K562 (cell line): ENCODE data around the gene GPRIN1. TPM values are rescaled to one million over a fixed set of nuclear protein-coding genes. Genes with fewer than 3 reads are reported as not detected.

Source experiments
- ATAC-seq: fragments of 200-7000 bp; cut with Tn5 transposase; 3 replicates; pipeline ENCODE4 v1.9.1; 2020; ENCODE audit warnings: moderate library complexity
- BruUV-seq: library from RNA; stranded (reverse); fragments of 400-500 nt; replicated peaks from 2 replicates; lab custom pipeline; 2021; lab: Mats Ljungman, UMichigan
- CTCF ChIA-PET: fragments of 300-600 bp; formaldehyde crosslinking; extraction: SDS; loops from one replicate; lab custom pipeline; 2021; ENCODE audit warnings: low intra/inter-chr PET ratio; lab: Yijun Ruan, JAX
- POLR2A ChIA-PET: fragments of 300-600, 350-650 bp; sonication (Branson Sonifier 250); formaldehyde crosslinking; extraction: SDS; loops from one replicate; lab custom pipeline; 2021; ENCODE audit warnings: antibody characterized with exemption, inconsistent platforms; lab: Yijun Ruan, JAX
- DNase-seq, 4 experiments: peaks; one replicate each; pipeline versions ENCODE4 v3.0.0 to v3.0.0-alpha.2; 2011 to 2018; ENCODE audit warnings: low spot score in 3 of 4, mixed read lengths in 3 of 4; ENCODE audit errors: extremely low read depth in 1 of 4
- FAIRE-seq: peaks from 2 replicates; lab custom pipeline; 2011; peaks lifted over from hg19 to GRCh38; lab: Jason Lieb, UNC
- H2AFZ ChIP-seq: 2 replicates; pipeline ENCODE4 v1.6.0; 2011; ENCODE audit warnings: low read depth, low read length, control low read depth, inconsistent platforms
- H3K27ac ChIP-seq: fragments of 200-600 bp; 3 replicates; pipeline ENCODE4 v1.8.0; 2011; ENCODE audit warnings: low read depth, mild to moderate bottlenecking, control low read depth, inconsistent platforms, low read length, moderate library complexity, mixed read lengths; ENCODE audit errors: extremely low read depth
- H3K27me3 ChIP-seq, 2 experiments: fragments of 300-600 bp in 1 of 2; 2 replicates in 1 of 2; 3 replicates in 1 of 2; pipeline versions ENCODE4 v1.6.0 to v1.8.0; 2011; ENCODE audit warnings: inconsistent platforms in 2 of 2, low read length in 2 of 2, mild to moderate bottlenecking in 1 of 2, mixed read lengths in 1 of 2, moderate library complexity in 1 of 2; ENCODE audit not compliant: control insufficient read depth in 2 of 2, insufficient read depth in 2 of 2
- H3K36me3 ChIP-seq: fragments of 300-600 bp; 3 replicates; pipeline ENCODE4 v1.8.0; 2011; ENCODE audit warnings: mild to moderate bottlenecking, low read length, inconsistent platforms; ENCODE audit not compliant: control insufficient read depth, insufficient read depth
- H3K4me1 ChIP-seq, 2 experiments: fragments of 200-600 bp in 1 of 2; replicated peaks in 1 of 2; 2 replicates in 1 of 2; 3 replicates in 1 of 2; pipeline versions ENCODE4 v1.5.1 to v1.8.0; 2011; ENCODE audit warnings: inconsistent platforms in 2 of 2, low read length in 2 of 2, mild to moderate bottlenecking in 1 of 2, mixed read lengths in 1 of 2, moderate library complexity in 1 of 2; ENCODE audit not compliant: control insufficient read depth in 2 of 2, insufficient read depth in 2 of 2
- H3K4me2 ChIP-seq: 2 replicates; pipeline ENCODE4 v1.6.1; 2011; ENCODE audit warnings: low read length, control low read depth, inconsistent platforms, mixed read lengths; ENCODE audit not compliant: insufficient read depth
- H3K4me3 ChIP-seq: fragments of 200-600 bp; sonication (generic), shearing (Covaris generic); 2 replicates; pipeline ENCODE4 v1.5.1; 2016; ENCODE audit warnings: control low read depth, inconsistent platforms
- H3K79me2 ChIP-seq: fragments of 200-600 bp; 3 replicates; pipeline ENCODE4 v1.8.0; 2011; ENCODE audit warnings: low read length, inconsistent platforms; ENCODE audit not compliant: control insufficient read depth, insufficient read depth
- H3K9ac ChIP-seq, 2 experiments: 2 replicates each; pipeline versions ENCODE4 v1.6.0 to v1.6.1; 2011; ENCODE audit warnings: low read depth in 2 of 2, low read length in 2 of 2, control low read depth in 1 of 2, inconsistent platforms in 1 of 2, mild to moderate bottlenecking in 1 of 2, mixed read lengths in 1 of 2; ENCODE audit not compliant: insufficient read depth in 1 of 2
- H3K9me1 ChIP-seq: one replicate; pipeline ENCODE4 v1.6.0; 2011; ENCODE audit warnings: inconsistent platforms, mild to moderate bottlenecking, low read length, moderate library complexity; ENCODE audit not compliant: control insufficient read depth, insufficient read depth
- H3K9me3 ChIP-seq: replicated peaks from 2 replicates; pipeline ENCODE4 v1.5.1; 2011; ENCODE audit warnings: low read depth, low read length, inconsistent platforms; ENCODE audit not compliant: control insufficient read depth, insufficient read depth
- H4K20me1 ChIP-seq: replicated peaks from 2 replicates; pipeline ENCODE4 v1.6.1; 2011; ENCODE audit warnings: low read length, inconsistent platforms, mixed read lengths; ENCODE audit not compliant: control insufficient read depth, insufficient read depth
- CBFA2T2 ChIP-seq: fragments of 450-650 bp; conservative IDR thresholded peaks from 2 replicates; pipeline ENCODE4 v1.6.1; 2017; ENCODE audit warnings: mild to moderate bottlenecking
- CBFA2T3 ChIP-seq: fragments of 450-650 bp; IDR thresholded peaks from 2 replicates; pipeline ENCODE4 v1.6.1; 2017
- SMARCA5 ChIP-seq: fragments of 450-650 bp; IDR thresholded peaks from 2 replicates; pipeline ENCODE4 v1.6.1; 2016
- WGBS: fragments of 100-300 bp; shearing (Covaris generic); methylation state at CpG from one replicate; pipeline ENCODE4 v1.1.6; 2016; ENCODE audit warnings: low coverage, mixed read lengths; ENCODE audit not compliant: insufficient coverage; ENCODE audit errors: missing lambda C conversion rate; 5-methylcytosine and 5-hydroxymethylcytosine counted together
- in situ Hi-C: fragments of 300-500 bp; cut with MboI; formaldehyde crosslinking; loops from 4 replicates; pipeline ENCODE4 v1.15.0; 2018; ENCODE audit warnings: inconsistent platforms, mixed read lengths
- intact Hi-C: fragments of 100-400 bp; cut with micrococcal nuclease; formaldehyde crosslinking; loops from 2 replicates; pipeline ENCODE4 v1.14.2; 2022
- polyA plus RNA-seq, 8 experiments: library from polyadenylated mRNA; depleted of rRNA in 4 of 8; stranded (reverse) in 5 of 8; unstranded in 3 of 8; fragments of >200 nt; fragmentation: Nextera tagmentation in 2 of 8; fragmentation: Illumina TruSeq in 1 of 8; extraction: Ambion mirVana in 2 of 8; extraction: Trizol in 1 of 8; gene quantifications; 2 replicates each; pipeline versions ENCODE4 v1.2.1 to v1.2.3, GENCODE V29; 2011 to 2014; ENCODE audit warnings: inconsistent platforms in 1 of 8, missing spikeins in 1 of 8
- total RNA-seq, 7 experiments: library from RNA; depleted of rRNA in 6 of 7; stranded (reverse); fragments of >200 nt in 6 of 7; fragmentation: Illumina TruSeq in 2 of 7; extraction: Trizol in 2 of 7; gene quantifications; 2 replicates each; pipeline versions ENCODE4 v1.2.1 to v1.2.3, GENCODE V29; 2011 to 2021; ENCODE audit warnings: low replicate concordance in 1 of 7
- TF ChIP-seq, protein P1 (sequence below): fragments of 450-650 bp; formaldehyde crosslinking; IDR thresholded peaks from 2 replicates; pipeline ENCODE4 v1.4.0; 2020; ENCODE audit warnings: mild to moderate bottlenecking, moderate library complexity

GPRIN1 gene
- total and polyA plus RNA-seq, 9 of the 15 experiments (the other 6 are each of a cell fraction or from before 2014, with no cell fraction given) = 0.15 to 11.6 (median 4.4) TPM

DNA sequence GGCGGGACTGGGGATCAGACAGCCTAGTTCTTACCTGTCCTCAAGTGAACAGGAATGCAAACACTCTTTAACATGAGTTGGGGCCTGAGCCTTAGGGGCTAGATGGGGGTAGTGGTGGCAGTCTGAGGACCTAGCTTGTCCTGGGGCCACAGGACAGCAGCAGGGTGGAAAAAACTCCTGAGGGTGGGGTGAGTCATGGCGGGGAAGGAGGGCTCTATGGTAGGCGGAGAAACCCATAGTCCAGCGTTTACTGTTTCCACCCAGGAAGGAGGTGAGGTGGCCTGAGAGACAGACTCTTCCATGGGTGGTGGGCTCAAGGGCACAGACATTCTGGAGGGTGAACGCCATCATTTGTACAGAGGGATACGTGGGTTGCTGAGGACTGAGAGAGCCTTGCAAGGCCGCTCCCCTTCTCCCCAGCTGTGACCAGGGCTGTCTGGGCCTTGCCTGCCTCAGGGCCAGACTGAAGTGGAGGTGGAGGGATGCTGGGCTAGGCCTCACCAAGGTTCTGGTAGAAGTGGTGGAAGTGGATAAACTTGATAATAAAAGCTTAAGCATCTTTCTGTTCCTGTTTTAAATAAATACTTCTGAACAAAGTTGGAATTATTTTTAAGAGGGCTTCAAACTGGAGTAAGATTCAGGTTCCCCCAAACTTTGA, 36.2 kb upstream of the GPRIN1 start:
- ChIA-PET CTCF (no interaction called here), POLR2A (interaction anchor here (0.8 to 1.4 kb wide), 2 partner anchors 14 to 53 kb away, joined by 3 to 6 read pairs; no protein-coding TSS in a partner anchor)
- TF ChIP-seq SMARCA5 = no peak
- ATAC-seq (no peak), DNase-seq (peak in 3 of 4 experiments; percentile 21 to 35 (median 30)), FAIRE-seq (peak; percentile 49)
- WGBS = 61% methylated on average over 5 of the region's 7 CpGs
- Histone ChIP-seq H2AFZ (peak overlapping the region; percentile 97), H3K9ac (peak overlapping the region; percentile 51 to 88; a peak in 2 of 4 replicates), H3K36me3 (no peaks in the 10 kb centered on the region), H3K9me3 (no peaks in the 10 kb centered on the region), H3K79me2 (peaks cover 36% of the 10 kb centered on the region), H3K4me2 (peak overlapping the region; percentile 85), H3K27ac (no peak overlapping the region), H3K4me1 (peaks cover 50 to 80% of the 10 kb centered on the region in 2 experiments), H3K27me3 (no peaks in the 10 kb centered on the region), H4K20me1 (peaks cover 20% of the 10 kb centered on the region), H3K9me1 (peaks cover 7% of the 10 kb centered on the region), H3K4me3 (0 out of 2 replicates have a peak overlapping the region, but pooled peaks have one; percentile 31)
- in situ Hi-C loops = no loop called here
- BruUV-seq = no TSS peak
- intact Hi-C loops = loop anchor here (10.0 kb wide), 1 partner anchor 71 kb away; no protein-coding TSS in a partner anchor

GRCh38 chr5:176644878-176645670, 35.1 kb upstream of the GPRIN1 start:
- POLR2A ChIA-PET = no interaction called here
- Histone ChIP-seq H3K9ac (peak overlapping the region in 1 of 2 experiments; percentile 3; a peak in 1 of 4 replicates), H3K9me3 (no peaks in the 10 kb centered on the region)
- TF ChIP-seq, protein P1, sequence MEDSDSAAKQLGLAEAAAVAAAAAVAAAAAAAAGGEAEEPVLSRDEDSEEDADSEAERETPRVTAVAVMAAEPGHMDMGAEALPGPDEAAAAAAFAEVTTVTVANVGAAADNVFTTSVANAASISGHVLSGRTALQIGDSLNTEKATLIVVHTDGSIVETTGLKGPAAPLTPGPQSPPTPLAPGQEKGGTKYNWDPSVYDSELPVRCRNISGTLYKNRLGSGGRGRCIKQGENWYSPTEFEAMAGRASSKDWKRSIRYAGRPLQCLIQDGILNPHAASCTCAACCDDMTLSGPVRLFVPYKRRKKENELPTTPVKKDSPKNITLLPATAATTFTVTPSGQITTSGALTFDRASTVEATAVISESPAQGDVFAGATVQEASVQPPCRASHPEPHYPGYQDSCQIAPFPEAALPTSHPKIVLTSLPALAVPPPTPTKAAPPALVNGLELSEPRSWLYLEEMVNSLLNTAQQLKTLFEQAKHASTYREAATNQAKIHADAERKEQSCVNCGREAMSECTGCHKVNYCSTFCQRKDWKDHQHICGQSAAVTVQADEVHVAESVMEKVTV = no peak
- TF ChIP-seq CBFA2T2 (0 out of 2 replicates have a peak, but pooled peaks have one; percentile 3), CBFA2T3 (peak; percentile 40)
- TF ChIP-seq, all 486 proteins: peak for 2
- Histone ChIP-seq H3K79me2 (peaks cover 25% of the 10 kb centered on the region), H3K9me1 (no peaks in the 10 kb centered on the region), H3K4me2 (no peak overlapping the region), H3K36me3 (no peaks in the 10 kb centered on the region), H3K27ac (no peak overlapping the region), H3K4me3 (no peak overlapping the region), H2AFZ (no peak overlapping the region), H3K27me3 (0 out of 5 replicates have a peak, but pooled peaks cover 0 to 2% of the 10 kb centered on the region in 2 experiments), H4K20me1 (peaks cover 9% of the 10 kb centered on the region; the same call in 1 of the 2 replicates), H3K4me1 (peaks cover 40 to 69% of the 10 kb centered on the region in 2 experiments)
- intact Hi-C loops (loop anchor here (10.0 kb wide), 1 partner anchor 70 kb away; no protein-coding TSS in a partner anchor), in situ Hi-C loops (no loop called here)
- 71% methylated on average over 22 of the region's 22 CpGs for WGBS
- FAIRE-seq (no peak), ATAC-seq (no peak), DNase-seq (peak in 1 of 4 experiments; percentile 49)
- no TSS peak for BruUV-seq
- CTCF ChIA-PET = no interaction called here
